GM06990 (cell line): ENCODE results near the gene RPN1.

Experiments used
- DNase-seq: peaks from one replicate; pipeline ENCODE4 v3.0.0-alpha.2; 2011; ENCODE audit not compliant: insufficient read length; ENCODE audit errors: extremely low read depth
- H3K27me3 ChIP-seq: replicated peaks from 2 replicates; pipeline ENCODE4 v1.6.0; 2011; ENCODE audit warnings: low read length; ENCODE audit not compliant: control insufficient read depth, insufficient read depth
- H3K36me3 ChIP-seq: 2 replicates; pipeline ENCODE4 v1.5.1; 2011; ENCODE audit warnings: low read length; ENCODE audit not compliant: control insufficient read depth, insufficient read depth
- H3K4me3 ChIP-seq: replicated peaks from 2 replicates; pipeline ENCODE4 v1.5.1; 2011; ENCODE audit warnings: low read depth, mild to moderate bottlenecking, control low read depth, low read length
- CTCF ChIP-seq: IDR thresholded peaks from 2 replicates; pipeline ENCODE4 v1.5.1; 2011; ENCODE audit warnings: low read length, control low read depth, mild to moderate bottlenecking, inconsistent platforms; ENCODE audit not compliant: insufficient read depth, poor library complexity, severe bottlenecking

RPN1 gene

DNA sequence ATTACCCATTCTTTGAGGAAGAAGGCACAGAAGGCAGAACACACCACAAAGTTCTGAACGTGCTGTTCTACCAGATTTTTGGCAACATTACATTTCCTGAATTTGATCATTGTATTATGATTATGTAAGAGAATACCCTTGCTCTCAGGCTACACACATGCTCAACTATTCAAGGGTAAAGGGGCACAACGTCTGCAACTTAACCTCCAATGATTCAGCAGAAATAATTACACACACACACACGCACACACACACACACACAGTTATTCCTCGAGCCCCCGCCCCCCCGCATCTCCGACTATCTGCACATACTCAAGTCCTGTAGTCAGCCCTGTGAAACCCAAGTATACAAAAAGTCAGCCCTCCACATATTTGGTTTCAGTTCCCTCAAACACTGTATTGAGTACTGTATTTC is 26.8 kb downstream of the RPN1 start:
- H3K36me3 ChIP-seq: peaks cover 39% of the 10 kb centered on the region
- H3K27me3 ChIP-seq: no peaks in the 10 kb centered on the region
- TF ChIP-seq CTCF: no peak
- no peak for DNase-seq
- H3K4me3 ChIP-seq: no peak overlapping the region

DNA sequence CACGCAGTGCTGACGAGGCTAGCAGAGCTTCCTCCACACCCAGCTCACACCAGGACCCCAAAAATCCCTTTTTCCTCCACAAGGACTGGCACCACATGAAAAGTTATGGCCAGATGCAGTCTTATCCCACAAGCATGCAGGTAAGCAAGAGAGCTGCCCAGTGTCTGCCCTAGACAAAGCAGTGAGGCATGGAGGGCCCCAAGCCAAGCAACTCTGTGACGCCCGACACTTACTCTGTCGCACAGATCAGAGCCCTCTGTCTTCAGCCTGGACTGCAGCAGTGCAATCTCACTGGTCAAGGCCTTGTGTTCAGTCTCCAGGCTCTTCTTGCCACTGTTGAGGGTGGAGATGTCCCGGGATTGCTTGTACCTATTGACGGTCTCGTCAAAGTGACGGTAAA is 28.7 kb downstream of the RPN1 start:
- no peak for DNase-seq
- TF ChIP-seq CTCF: no peak
- peaks cover 40% of the 10 kb centered on the region for H3K36me3 ChIP-seq

DNA sequence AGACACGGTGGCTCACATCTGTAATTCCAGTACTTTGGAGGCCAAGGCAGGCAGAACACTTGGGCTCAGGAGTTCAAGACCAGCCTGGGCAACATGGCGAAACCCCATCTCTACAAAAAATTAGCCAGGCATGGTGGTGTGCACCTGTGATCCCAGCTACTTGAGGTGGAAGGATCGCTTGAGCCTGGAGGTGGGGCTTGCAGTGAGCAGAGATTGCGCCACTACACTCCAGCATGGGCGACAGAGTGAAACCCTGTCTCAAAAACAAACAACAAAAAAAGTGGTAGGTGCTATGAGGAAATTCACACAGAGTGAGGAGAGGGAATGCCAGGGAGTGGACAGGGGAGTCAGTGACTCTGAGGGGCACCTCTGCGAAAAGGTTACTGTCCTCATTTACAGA is 29.4 kb downstream of the RPN1 start:
- DNase-seq: no peak
- H3K4me3 ChIP-seq: no peak overlapping the region
- TF ChIP-seq CTCF: no peak
- H3K27me3 ChIP-seq: no peaks in the 10 kb centered on the region
- peaks cover 38% of the 10 kb centered on the region for H3K36me3 ChIP-seq

More for the DNA sequence above, 28.7 kb downstream of the RPN1 start:
- Histone ChIP-seq H3K27me3 (no peaks in the 10 kb centered on the region), H3K4me3 (no peak overlapping the region)

- Histone ChIP-seq H3K36me3 (peaks cover 30% of the 10 kb centered on the region), H3K4me3 (no peak overlapping the region), H3K27me3 (no peaks in the 10 kb centered on the region)
- TF ChIP-seq CTCF: peak; percentile 11
- no peak for DNase-seq
Observed at GRCh38 chr3:128620268-128620691, 30.3 kb downstream of the RPN1 start.

DNA sequence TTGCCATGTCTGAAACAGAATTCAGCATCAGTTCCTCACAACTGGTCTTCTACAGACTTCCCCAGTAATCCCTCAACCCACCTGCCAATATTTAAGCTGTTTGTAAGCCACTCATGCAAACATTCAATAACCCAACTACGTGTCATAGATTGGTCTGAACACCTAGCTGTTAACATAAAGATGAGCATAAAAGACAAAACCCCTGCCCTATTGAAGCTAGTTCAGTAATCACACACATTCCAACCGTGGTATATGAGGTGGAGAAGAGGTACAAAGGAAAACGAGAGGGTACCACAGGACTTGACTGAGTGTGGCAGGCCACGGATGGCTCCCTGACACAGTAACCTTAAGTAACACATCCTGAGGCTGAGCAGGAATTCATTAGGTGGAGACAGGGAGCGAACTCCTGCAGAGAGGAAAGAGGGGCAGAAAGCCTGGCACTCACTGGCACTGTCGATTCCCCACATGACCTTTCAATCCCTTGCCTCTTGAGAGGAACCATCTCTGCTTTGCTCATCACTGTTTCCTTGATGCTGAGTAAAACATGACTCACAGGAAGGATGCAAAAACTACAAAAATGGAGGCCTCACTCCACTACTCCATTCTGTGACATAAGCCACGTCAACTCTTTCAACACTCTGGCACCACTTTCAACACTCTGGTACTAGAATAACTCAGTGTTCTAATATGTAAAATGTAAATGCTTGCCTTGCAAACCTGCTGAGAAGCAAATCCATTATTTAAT is 31.3 kb downstream of the RPN1 start:
- H3K4me3 ChIP-seq: no peak overlapping the region
- no peak for DNase-seq
- no peaks in the 10 kb centered on the region for H3K27me3 ChIP-seq
- TF ChIP-seq CTCF: no peak
- peaks cover 27% of the 10 kb centered on the region for H3K36me3 ChIP-seq

DNA sequence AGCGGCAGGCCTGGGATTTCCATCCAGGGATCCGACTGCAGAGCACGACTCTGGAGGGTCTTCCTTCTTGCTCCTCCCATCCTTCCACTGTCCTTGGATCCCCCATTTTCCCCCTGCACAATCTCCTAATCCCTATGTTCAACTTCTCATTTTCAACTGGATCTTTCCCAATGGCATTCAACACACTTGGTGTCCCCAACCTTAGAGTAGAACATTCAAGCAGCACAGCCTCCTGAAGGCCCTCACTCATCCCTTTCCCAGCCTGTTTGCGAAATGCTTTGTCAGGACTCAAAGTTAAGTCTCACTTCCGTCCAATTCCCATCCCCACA is 32.3 kb downstream of the RPN1 start:
- Histone ChIP-seq H3K4me3 (peak overlapping the region; percentile 82), H3K27me3 (no peaks in the 10 kb centered on the region), H3K36me3 (peaks cover 23% of the 10 kb centered on the region)
- no peak for DNase-seq
- no peak for TF ChIP-seq CTCF
